Measurements from ENCODE around the gene CDH4.

- TF ChIP-seq EP300 (IDR thresholded peaks at IDR 0.05; ENCODE audit: borderline replicate concordance in 1 of 2, low read depth in 2 of 2, low read length in 2 of 2): no peak
- TF ChIP-seq EGR1 (IDR thresholded peaks at IDR 0.05; ENCODE audit: borderline replicate concordance, low read depth, low read length): no peak
- no peak for TF ChIP-seq CBX5 (IDR thresholded peaks at IDR 0.05; ENCODE audit: low read depth, low read length)
- TF ChIP-seq CTCF (IDR thresholded peaks at IDR 0.05; ENCODE audit: control extremely low read depth in 1 of 3, insufficient read depth in 1 of 3, low read depth in 1 of 3, low read length in 3 of 3): no peak
- no peak for TF ChIP-seq HDAC2 (IDR thresholded peaks at IDR 0.05; ENCODE audit: borderline replicate concordance in 1 of 2, low read depth in 2 of 2, low read length in 2 of 2)
- TF ChIP-seq POLR2A (IDR thresholded peaks at IDR 0.05; ENCODE audit: control extremely low read depth in 1 of 2, low read depth in 2 of 2, low read length in 2 of 2): no peak
- TF ChIP-seq POLR2AphosphoS5 (IDR thresholded peaks at IDR 0.05; ENCODE audit: low read depth, low read length): no peak
- no peak for TF ChIP-seq TAF1 (IDR thresholded peaks at IDR 0.05; ENCODE audit: low read depth, low read length)
- no peak for TF ChIP-seq SIN3A (conservative IDR thresholded peaks at IDR 0.05 in 1 of 2, IDR thresholded peaks at IDR 0.05 in 1 of 2; ENCODE audit: low read depth in 1 of 2, low read length in 2 of 2)
- no peak for TF ChIP-seq KDM4A (IDR thresholded peaks at IDR 0.05; ENCODE audit: low read depth, low read length, severe bottlenecking)
- TF ChIP-seq ZNF274 (IDR thresholded peaks at IDR 0.05; ENCODE audit: borderline replicate concordance, extremely low read depth, low read length): no peak
- TF ChIP-seq USF2 (IDR thresholded peaks at IDR 0.05; ENCODE audit: low read length): no peak
These were observed 413.7 kb downstream of the CDH4 start for GRCh38 chr20:61665528-61666470.

All from H1 (cell line).